ENCODE data around the gene SP140L. TPM values are rescaled to one million over a fixed set of nuclear protein-coding genes. Genes with fewer than 3 reads are reported as not detected.

Gene SP140L
- total and polyA plus RNA-seq, 9 donors: 7.1 to 31.3 (median 19.4) TPM

DNA sequence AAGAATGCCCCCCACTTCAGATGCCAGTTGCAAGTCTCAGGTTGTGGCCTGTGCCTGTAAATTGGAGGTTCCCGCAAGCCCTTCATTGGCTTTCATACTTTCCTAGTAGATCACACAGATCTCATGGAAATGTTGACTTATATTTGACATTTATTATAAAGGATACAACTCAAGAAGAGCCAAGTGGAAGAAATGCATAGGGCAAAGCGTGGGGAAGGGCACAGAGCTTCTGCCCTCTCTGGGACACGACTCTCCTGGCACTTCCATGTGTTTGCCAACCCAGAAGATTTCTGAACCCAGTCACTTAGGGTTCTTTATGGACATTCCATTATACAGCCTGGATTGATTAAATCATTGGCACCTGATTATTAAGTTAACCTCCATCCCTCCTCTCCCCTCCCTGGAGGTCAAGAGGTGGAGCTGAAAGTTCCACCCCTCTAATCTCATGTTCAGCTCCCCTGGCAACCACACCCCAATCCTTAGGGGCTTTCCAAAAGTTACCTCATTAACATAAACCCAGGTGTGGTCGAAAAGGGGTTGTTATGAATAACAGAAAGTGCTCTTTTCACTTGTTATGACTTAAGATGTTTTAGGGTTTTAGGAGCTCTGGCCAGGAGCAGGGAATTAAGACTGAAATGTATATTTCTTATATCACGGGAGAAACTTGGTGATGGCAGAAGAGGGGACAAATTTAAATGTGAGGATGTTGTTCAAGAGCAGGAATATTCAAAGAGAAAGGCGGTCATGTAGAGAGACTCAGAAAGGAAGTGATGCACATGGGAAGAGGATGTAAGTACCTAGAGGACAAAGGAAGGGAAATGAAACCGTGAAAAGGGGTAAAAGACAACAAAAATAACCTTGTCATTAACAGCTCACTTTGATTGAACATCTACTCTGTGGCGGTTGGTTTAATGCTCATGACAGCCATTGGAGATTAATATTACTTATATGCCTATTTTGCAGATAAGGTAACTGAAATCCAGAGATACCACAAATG lies 120.8 kb downstream of the SP140L start:
- WGBS, 3 donors: 88 to 93% (median 90%) methylated on average over 8 of the region's 8 CpGs
- no peak for DNase-seq
- H3K36me3 ChIP-seq: no peaks in the 10 kb centered on the region
- H3K4me3 ChIP-seq: no peak overlapping the region
- TF ChIP-seq, protein P1, sequence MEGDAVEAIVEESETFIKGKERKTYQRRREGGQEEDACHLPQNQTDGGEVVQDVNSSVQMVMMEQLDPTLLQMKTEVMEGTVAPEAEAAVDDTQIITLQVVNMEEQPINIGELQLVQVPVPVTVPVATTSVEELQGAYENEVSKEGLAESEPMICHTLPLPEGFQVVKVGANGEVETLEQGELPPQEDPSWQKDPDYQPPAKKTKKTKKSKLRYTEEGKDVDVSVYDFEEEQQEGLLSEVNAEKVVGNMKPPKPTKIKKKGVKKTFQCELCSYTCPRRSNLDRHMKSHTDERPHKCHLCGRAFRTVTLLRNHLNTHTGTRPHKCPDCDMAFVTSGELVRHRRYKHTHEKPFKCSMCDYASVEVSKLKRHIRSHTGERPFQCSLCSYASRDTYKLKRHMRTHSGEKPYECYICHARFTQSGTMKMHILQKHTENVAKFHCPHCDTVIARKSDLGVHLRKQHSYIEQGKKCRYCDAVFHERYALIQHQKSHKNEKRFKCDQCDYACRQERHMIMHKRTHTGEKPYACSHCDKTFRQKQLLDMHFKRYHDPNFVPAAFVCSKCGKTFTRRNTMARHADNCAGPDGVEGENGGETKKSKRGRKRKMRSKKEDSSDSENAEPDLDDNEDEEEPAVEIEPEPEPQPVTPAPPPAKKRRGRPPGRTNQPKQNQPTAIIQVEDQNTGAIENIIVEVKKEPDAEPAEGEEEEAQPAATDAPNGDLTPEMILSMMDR (IDR thresholded peaks at IDR 0.05): no peak
- no peak for TF ChIP-seq EP300 (IDR thresholded peaks at IDR 0.05)
- TF ChIP-seq POLR2A (IDR thresholded peaks at IDR 0.05): no peak
- intact Hi-C loops (cut with DNase I): no loop called here
- no peaks in the 10 kb centered on the region for H3K9me3 ChIP-seq
- no peaks in the 10 kb centered on the region for H3K4me1 ChIP-seq (ENCODE audit: insufficient read depth)
- no peak overlapping the region for H3K27ac ChIP-seq
- no peaks in the 10 kb centered on the region for H3K27me3 ChIP-seq

DNA sequence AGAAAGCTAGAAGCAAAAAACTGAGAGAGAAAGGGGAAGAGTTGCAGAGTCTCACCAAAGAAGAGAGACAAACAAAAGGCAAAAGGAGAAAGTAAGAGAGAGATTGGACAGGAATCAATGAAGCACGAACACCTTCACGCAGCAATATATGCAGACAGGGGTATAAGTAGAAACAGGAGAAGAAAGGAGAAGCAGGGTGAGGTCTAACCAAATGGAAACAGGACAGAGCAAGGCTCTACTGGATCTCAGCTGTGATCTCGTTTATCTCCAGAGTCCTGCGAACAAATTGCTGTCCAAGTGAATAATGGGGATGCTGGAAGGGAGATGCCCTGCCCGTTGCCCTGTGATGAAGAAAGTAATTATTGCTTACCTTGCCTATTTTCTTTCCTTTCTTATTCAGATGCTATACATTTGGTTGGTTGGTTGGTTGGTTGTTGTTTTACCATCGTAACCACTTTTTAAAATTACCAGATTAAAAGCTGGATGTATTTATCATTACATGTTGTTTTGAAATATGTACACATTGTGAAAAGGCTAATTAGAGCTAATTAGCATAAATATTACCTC lies 123.0 kb downstream of the SP140L start:
- intact Hi-C loops (cut with DNase I): no loop called here
- no peaks in the 10 kb centered on the region for H3K9me3 ChIP-seq
- H3K36me3 ChIP-seq: no peaks in the 10 kb centered on the region
- H3K27me3 ChIP-seq: no peaks in the 10 kb centered on the region
- 86 to 89% (median 87%) methylated on average over 6 of the region's 6 CpGs for WGBS, 3 donors
- TF ChIP-seq EP300 (IDR thresholded peaks at IDR 0.05) (no peak), POLR2A (IDR thresholded peaks at IDR 0.05) (no peak)
- TF ChIP-seq, protein P1 (IDR thresholded peaks at IDR 0.05): no peak
- H3K4me3 ChIP-seq: no peak overlapping the region
- DNase-seq: no peak
- no peaks in the 10 kb centered on the region for H3K4me1 ChIP-seq (ENCODE audit: insufficient read depth)
- H3K27ac ChIP-seq: no peak overlapping the region

DNA sequence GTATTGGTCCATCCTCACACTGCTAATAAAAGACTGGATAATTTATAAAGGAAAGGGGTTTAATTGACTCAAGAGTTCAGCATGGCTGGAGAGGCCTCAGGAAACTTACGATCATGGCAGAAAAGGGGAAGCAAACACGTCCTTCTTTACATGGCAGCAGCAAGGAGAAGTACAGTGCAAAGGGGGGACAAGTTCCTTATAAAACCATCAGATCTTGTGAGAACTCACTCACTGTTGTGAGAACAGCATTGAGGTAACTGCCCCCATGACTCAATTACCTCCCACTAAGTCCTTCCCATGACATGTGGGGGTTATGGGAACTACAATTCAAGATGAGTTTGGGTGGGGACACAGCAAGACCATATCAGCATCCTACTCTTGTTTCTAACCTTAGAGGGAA lies 126.0 kb downstream of the SP140L start:
- no peaks in the 10 kb centered on the region for H3K9me3 ChIP-seq
- H3K36me3 ChIP-seq: no peaks in the 10 kb centered on the region
- no peaks in the 10 kb centered on the region for H3K27me3 ChIP-seq
- no peak overlapping the region for H3K27ac ChIP-seq
- H3K4me1 ChIP-seq (ENCODE audit: insufficient read depth): no peaks in the 10 kb centered on the region
- TF ChIP-seq EP300 (IDR thresholded peaks at IDR 0.05): no peak
- TF ChIP-seq POLR2A (IDR thresholded peaks at IDR 0.05): no peak
- 92 to 96% (median 95%) methylated on average over 2 of the region's 2 CpGs for WGBS, 3 donors
- H3K4me3 ChIP-seq: no peak overlapping the region
- no peak for DNase-seq
- intact Hi-C loops (cut with DNase I): no loop called here

Other genes with a start within 250 kb of the SP140L start
- 10 to 100 TPM; 18.4 to 24.5 (median 21.4) TPM for gene SP110, start 107.2 kb upstream of the SP140L start, total RNA-seq
- gene SP110, start 107.2 kb upstream of the SP140L start, polyA plus RNA-seq: 10 to 100 TPM; 21.6 to 46.1 TPM
- 1 to 10 TPM in 4 of 7 donors, under 1 TPM in 3; 0.28 to 3.4 (median 1.0) TPM for gene SP140, start 101.5 kb upstream of the SP140L start, total RNA-seq
- 1 to 10 TPM in 1 of 2 donors, under 1 TPM in 1; 0.23 to 2.0 TPM for gene SP140, start 101.5 kb upstream of the SP140L start, polyA plus RNA-seq
- gene SP100, start 89.0 kb downstream of the SP140L start, total RNA-seq: 10 to 100 TPM; 70.0 to 89.6 (median 75.0) TPM
- 10 to 100 TPM; 63.1 to 82.6 TPM for gene SP100, start 89.0 kb downstream of the SP140L start, polyA plus RNA-seq

Data from ovary (tissue), 9 donors.